ENCODE data around the gene RYR2.

Gene RYR2

DNA sequence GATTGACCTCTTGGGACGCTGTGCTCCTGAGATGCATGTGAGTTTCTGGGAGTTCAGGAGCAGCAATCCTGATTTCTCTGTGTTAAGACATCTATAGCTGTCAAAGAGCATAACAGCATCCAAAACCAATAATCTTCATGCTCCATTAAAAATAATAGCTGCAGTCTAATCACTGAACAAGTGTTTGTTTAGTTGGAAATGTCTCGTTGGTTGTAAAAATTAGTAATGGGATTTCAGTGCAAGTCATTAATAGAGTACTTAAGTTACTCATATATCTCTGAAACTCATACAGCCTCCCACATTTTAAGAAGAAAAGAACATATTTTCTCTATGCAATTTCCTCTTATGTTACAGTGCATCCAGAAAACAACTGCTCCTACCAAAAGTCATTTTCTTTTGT, 599.0 kb downstream of the RYR2 start:
- Mint-ChIP-seq H3K27me3 (ENCODE audit: low read depth, poor library complexity) (no peaks in the 10 kb centered on the region), H3K27ac (no peak overlapping the region), H3K9me3 (no peaks in the 10 kb centered on the region), H3K4me1 (no peaks in the 10 kb centered on the region), H3K4me3 (no peak overlapping the region), H3K36me3 (ENCODE audit: low read depth) (no peaks in the 10 kb centered on the region)
- TF ChIP-seq CTCF (IDR thresholded peaks at IDR 0.05): no peak
- DNase-seq: no peak

DNA sequence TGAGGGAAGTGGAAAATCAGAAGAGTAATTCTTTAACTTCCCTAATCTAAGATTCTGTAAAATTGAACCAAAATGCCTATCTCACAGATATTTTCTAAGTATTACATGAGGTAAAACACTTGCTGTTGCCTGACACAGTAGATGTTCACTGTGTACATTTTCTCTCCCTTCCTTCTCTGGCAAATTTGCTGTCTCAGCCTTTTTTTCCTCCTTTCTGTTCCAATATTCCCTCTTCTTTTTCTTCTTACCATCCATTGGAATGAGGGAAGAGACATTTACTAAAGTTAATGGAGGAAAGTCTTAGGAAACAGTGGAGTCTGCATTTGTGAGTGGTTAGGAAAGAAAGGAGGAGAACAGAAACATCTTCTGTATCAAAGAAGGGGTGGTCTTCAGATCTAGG, 608.8 kb downstream of the RYR2 start:
- Mint-ChIP-seq H3K4me1 (no peaks in the 10 kb centered on the region), H3K27me3 (ENCODE audit: low read depth, poor library complexity) (no peaks in the 10 kb centered on the region), H3K9me3 (no peaks in the 10 kb centered on the region), H3K36me3 (ENCODE audit: low read depth) (no peaks in the 10 kb centered on the region), H3K4me3 (no peak overlapping the region), H3K27ac (no peak overlapping the region)
- no peak for DNase-seq
- no peak for TF ChIP-seq CTCF (IDR thresholded peaks at IDR 0.05)

DNA sequence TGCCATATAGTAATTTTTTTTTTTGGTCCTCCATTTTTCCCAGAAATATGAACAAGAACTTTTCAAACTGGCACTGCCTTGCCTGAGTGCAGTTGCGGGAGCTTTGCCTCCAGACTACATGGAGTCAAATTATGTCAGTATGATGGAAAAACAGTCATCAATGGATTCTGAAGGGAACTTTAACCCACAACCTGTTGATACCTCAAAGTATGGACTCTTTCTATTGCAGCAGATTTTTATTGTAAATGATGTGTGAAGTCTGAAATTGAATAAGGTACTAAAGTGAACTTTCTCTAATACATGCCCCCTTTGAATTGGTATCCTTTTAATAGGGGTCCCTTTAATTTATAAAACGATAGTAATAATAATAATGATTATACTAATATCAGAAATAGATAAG, 613.8 kb downstream of the RYR2 start:
- DNase-seq: no peak
- H3K36me3 Mint-ChIP-seq (ENCODE audit: low read depth): no peaks in the 10 kb centered on the region
- no peak for TF ChIP-seq CTCF (IDR thresholded peaks at IDR 0.05)
- no peaks in the 10 kb centered on the region for H3K4me1 Mint-ChIP-seq
- no peaks in the 10 kb centered on the region for H3K27me3 Mint-ChIP-seq (ENCODE audit: low read depth, poor library complexity)
- no peaks in the 10 kb centered on the region for H3K9me3 Mint-ChIP-seq
- no peak overlapping the region for H3K27ac Mint-ChIP-seq
- H3K4me3 Mint-ChIP-seq: no peak overlapping the region

DNA sequence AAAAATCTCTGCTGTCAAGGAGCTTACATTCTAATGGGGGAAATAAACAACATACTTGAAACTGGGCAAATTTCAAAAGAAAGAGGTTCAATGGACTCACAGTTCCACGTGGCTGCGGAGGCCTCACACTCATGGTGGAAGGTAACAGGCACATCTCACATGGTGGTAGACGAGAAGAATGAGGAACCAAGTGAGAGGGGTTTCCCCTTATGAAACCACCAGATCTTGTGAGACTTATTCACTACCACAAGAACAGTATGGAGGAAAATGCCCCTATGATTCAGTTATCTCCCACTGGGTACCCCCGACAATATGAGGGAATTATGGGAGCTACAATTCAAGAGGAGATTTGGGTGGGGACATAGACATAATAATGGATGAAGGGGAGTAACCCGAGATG, 622.4 kb downstream of the RYR2 start:
- Mint-ChIP-seq H3K4me3 (no peak overlapping the region), H3K9me3 (peaks cover 8% of the 10 kb centered on the region), H3K27me3 (ENCODE audit: low read depth, poor library complexity) (peaks cover 5% of the 10 kb centered on the region), H3K4me1 (no peaks in the 10 kb centered on the region), H3K36me3 (ENCODE audit: low read depth) (no peaks in the 10 kb centered on the region), H3K27ac (no peak overlapping the region)
- DNase-seq: no peak
- TF ChIP-seq CTCF (IDR thresholded peaks at IDR 0.05): no peak

DNA sequence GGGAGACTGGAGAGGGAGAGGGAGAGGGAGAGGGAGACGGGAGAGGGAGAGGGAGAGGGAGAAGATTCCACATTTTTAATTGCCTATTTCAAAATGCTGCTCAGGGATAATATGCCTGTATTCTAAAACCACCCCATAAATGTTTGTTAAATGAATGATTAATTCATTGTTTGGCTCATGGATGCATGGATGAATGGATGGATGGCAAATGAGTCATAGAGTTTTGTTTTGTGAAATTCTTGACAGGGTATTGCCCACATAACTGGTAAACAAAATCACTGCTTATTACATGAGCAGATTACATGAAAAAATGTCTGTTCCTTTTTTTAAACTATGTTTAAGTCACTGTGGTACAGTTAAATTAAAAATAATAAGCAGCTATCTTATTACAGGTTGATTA, 628.3 kb downstream of the RYR2 start:
- H3K4me1 Mint-ChIP-seq: peaks cover 2% of the 10 kb centered on the region
- TF ChIP-seq CTCF (IDR thresholded peaks at IDR 0.05): no peak
- no peak overlapping the region for H3K27ac Mint-ChIP-seq
- no peak for DNase-seq
- no peak overlapping the region for H3K4me3 Mint-ChIP-seq
- H3K27me3 Mint-ChIP-seq (ENCODE audit: low read depth, poor library complexity): no peaks in the 10 kb centered on the region
- peaks cover 12% of the 10 kb centered on the region for H3K9me3 Mint-ChIP-seq
- H3K36me3 Mint-ChIP-seq (ENCODE audit: low read depth): no peaks in the 10 kb centered on the region

DNA sequence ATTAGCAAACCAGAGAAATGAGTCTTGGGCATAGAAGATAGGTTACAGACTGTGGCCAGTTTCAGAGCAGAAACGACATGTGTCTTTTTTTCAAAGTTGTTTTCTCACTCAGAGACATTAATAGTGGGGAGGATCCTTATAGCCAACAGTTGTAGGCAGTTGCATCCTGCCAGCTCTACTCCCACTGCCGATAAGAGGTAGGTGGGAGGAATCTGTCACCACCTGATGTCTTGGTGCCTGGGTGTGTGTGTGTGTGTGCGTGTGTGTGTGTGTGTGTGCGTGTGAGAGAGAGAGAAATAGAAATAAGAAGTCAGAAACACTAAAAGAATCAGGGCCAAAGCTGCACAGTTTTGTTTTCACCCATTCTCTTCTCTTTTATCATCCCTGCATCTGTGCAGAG, 629.3 kb downstream of the RYR2 start:
- Mint-ChIP-seq H3K9me3 (peaks cover 12% of the 10 kb centered on the region), H3K27ac (no peak overlapping the region), H3K4me3 (no peak overlapping the region), H3K36me3 (ENCODE audit: low read depth) (no peaks in the 10 kb centered on the region), H3K27me3 (ENCODE audit: low read depth, poor library complexity) (no peaks in the 10 kb centered on the region), H3K4me1 (peaks cover 11% of the 10 kb centered on the region)
- no peak for TF ChIP-seq CTCF (IDR thresholded peaks at IDR 0.05)
- no peak for DNase-seq

Data from nephron progenitor cell (in vitro differentiated cells).